HepG2 (cell line): Measurements from ENCODE around the gene CCDC177. TPM values are rescaled to one million over a fixed set of nuclear protein-coding genes. Genes with fewer than 3 reads are reported as not detected.

ENCODE experiments used
- MAZ ChIP-seq, 2 experiments: sonication (generic) in 1 of 2; formaldehyde crosslinking in 1 of 2; IDR thresholded peaks; 2 replicates each; pipeline versions ENCODE4 v1.5.0 to v1.6.1; 2012 to 2020; ENCODE audit warnings: low read depth in 2 of 2, mild to moderate bottlenecking in 2 of 2, borderline replicate concordance in 1 of 2, improper control_type of control experiment in 1 of 2, low read length in 1 of 2, missing genetic modification reagents in 1 of 2, moderate library complexity in 1 of 2
- POGK ChIP-seq: sonication (generic); formaldehyde crosslinking; conservative IDR thresholded peaks from 2 replicates; pipeline ENCODE4 v1.8.0; 2022; ENCODE audit warnings: mild to moderate bottlenecking, moderate library complexity, missing genetic modification reagents
- PTBP1 ChIP-seq: fragments of 200-400 bp; formaldehyde crosslinking; IDR thresholded peaks from 2 replicates; pipeline ENCODE4 v1.6.1; 2018; ENCODE audit warnings: low read length, low read depth; ENCODE audit not compliant: poor library complexity, severe bottlenecking
- RELA ChIP-seq: sonication (generic); formaldehyde crosslinking; IDR thresholded peaks from 2 replicates; pipeline ENCODE4 v1.4.0; 2020; ENCODE audit warnings: missing genetic modification reagents
- ZNF350 ChIP-seq: sonication (generic); formaldehyde crosslinking; IDR thresholded peaks from 2 replicates; pipeline ENCODE4 v1.4.0; 2020; ENCODE audit warnings: mild to moderate bottlenecking, low read depth, missing genetic modification reagents, borderline replicate concordance
- polyA plus RNA-seq, 8 experiments: library from polyadenylated mRNA; depleted of rRNA in 3 of 8; stranded (reverse) in 7 of 8; unstranded in 1 of 8; fragments of >200 nt; fragmentation: Illumina TruSeq in 4 of 8; extraction: Trizol in 4 of 8; gene quantifications; 2 replicates each; pipeline versions ENCODE4 v1.2.1 to v1.2.3, GENCODE V29; 2011 to 2016; ENCODE audit warnings: low read depth in 4 of 8, missing spikeins in 1 of 8, mixed read lengths in 1 of 8; ENCODE audit not compliant: insufficient read depth in 1 of 8
- total RNA-seq, 5 experiments: library from RNA; depleted of rRNA; stranded (reverse); fragments of >200 nt; fragmentation: Illumina TruSeq; extraction: Trizol; gene quantifications; 2 replicates each; pipeline ENCODE4 v1.2.3, GENCODE V29; 2016; ENCODE audit warnings: low read depth in 1 of 5
- TF ChIP-seq, protein P1 (sequence below): IDR thresholded peaks from 2 replicates; pipeline ENCODE4 v1.6.1; 2012; ENCODE audit warnings: low read length, improper control_type of control experiment
- TF ChIP-seq, protein P2 (sequence below): sonication (generic); formaldehyde crosslinking; IDR thresholded peaks from 2 replicates; pipeline ENCODE4 v1.4.0; 2020; ENCODE audit warnings: missing genetic modification reagents
- TF ChIP-seq, protein P3 (sequence below): sonication (generic); formaldehyde crosslinking; IDR thresholded peaks from 2 replicates; pipeline ENCODE4 v1.4.0; 2020; ENCODE audit warnings: missing genetic modification reagents
- TF ChIP-seq, protein P4 (sequence below): sonication (generic); formaldehyde crosslinking; IDR thresholded peaks from 2 replicates; pipeline ENCODE4 v1.8.1; 2023; ENCODE audit warnings: mild to moderate bottlenecking, moderate library complexity, missing genetic modification reagents
- TF ChIP-seq, protein P5 (sequence below): fragments of 450-650 bp; IDR thresholded peaks from 2 replicates; pipeline ENCODE4 v1.6.1; 2016

CCDC177 gene
- total and polyA plus RNA-seq, 2 of the 13 experiments (the other 11 are each of a cell fraction or from before 2014, with no cell fraction given): not detected

DNA sequence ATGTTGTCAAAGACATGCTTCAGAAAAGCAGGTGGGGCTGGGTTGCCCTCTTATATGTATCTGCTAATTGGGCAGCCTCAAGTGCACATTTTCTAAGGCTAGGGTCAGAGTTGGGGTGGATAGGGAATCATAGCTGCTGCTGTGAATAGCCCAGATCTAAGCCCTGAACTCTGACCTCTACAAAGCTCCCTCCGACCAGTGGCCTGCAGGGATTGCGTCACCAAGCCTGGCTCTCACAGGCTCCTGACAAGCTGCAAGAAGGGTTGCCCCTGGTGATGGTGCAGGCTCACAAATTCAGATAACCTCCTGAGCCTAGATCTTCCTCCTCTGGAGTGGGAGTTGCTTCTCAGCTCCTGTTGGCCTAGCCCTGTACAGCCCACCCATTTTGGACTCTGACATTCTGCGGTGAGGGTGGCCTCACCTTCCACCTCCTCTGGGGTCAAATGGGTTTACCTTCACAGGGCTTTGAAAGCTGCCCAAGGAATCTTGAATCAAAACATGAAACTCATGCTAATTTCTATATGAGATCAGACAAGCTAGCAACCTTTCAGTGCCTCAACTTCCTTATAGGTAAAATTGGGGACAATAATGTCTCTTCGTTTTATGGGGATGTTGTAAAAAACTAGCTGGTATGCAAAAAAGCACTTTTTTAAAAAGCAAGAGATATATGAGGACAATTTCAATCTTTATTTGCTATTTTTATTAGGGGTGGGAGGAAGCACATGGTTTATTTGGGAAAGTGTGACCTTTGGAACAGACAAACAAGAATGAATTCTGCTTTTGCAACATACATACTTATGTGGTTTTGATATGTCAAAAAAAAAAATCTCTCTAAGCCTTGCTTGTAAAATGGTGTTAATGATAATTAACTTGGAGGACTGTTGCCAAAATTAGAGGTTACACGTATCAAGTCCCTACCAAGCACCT lies 31.9 kb upstream of the CCDC177 start (continued):
- TF ChIP-seq, protein P1, sequence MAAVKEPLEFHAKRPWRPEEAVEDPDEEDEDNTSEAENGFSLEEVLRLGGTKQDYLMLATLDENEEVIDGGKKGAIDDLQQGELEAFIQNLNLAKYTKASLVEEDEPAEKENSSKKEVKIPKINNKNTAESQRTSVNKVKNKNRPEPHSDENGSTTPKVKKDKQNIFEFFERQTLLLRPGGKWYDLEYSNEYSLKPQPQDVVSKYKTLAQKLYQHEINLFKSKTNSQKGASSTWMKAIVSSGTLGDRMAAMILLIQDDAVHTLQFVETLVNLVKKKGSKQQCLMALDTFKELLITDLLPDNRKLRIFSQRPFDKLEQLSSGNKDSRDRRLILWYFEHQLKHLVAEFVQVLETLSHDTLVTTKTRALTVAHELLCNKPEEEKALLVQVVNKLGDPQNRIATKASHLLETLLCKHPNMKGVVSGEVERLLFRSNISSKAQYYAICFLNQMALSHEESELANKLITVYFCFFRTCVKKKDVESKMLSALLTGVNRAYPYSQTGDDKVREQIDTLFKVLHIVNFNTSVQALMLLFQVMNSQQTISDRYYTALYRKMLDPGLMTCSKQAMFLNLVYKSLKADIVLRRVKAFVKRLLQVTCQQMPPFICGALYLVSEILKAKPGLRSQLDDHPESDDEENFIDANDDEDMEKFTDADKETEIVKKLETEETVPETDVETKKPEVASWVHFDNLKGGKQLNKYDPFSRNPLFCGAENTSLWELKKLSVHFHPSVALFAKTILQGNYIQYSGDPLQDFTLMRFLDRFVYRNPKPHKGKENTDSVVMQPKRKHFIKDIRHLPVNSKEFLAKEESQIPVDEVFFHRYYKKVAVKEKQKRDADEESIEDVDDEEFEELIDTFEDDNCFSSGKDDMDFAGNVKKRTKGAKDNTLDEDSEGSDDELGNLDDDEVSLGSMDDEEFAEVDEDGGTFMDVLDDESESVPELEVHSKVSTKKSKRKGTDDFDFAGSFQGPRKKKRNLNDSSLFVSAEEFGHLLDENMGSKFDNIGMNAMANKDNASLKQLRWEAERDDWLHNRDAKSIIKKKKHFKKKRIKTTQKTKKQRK: no peak
- TF ChIP-seq PTBP1 (no peak), POGK (CRISPR knock-in tag) (no peak), MAZ (IDR thresholded peaks at IDR 0.05; ENCODE audit: borderline replicate concordance, low read depth, low read length) (no peak), MAZ (CRISPR knock-in tag; IDR thresholded peaks at IDR 0.05; ENCODE audit: low read depth) (no peak), ZNF350 (CRISPR knock-in tag) (no peak), RELA (CRISPR knock-in tag) (0 out of 2 replicates have a peak, but pooled peaks have one; percentile 59)
- TF ChIP-seq, protein P2, sequence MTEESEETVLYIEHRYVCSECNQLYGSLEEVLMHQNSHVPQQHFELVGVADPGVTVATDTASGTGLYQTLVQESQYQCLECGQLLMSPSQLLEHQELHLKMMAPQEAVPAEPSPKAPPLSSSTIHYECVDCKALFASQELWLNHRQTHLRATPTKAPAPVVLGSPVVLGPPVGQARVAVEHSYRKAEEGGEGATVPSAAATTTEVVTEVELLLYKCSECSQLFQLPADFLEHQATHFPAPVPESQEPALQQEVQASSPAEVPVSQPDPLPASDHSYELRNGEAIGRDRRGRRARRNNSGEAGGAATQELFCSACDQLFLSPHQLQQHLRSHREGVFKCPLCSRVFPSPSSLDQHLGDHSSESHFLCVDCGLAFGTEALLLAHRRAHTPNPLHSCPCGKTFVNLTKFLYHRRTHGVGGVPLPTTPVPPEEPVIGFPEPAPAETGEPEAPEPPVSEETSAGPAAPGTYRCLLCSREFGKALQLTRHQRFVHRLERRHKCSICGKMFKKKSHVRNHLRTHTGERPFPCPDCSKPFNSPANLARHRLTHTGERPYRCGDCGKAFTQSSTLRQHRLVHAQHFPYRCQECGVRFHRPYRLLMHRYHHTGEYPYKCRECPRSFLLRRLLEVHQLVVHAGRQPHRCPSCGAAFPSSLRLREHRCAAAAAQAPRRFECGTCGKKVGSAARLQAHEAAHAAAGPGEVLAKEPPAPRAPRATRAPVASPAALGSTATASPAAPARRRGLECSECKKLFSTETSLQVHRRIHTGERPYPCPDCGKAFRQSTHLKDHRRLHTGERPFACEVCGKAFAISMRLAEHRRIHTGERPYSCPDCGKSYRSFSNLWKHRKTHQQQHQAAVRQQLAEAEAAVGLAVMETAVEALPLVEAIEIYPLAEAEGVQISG (CRISPR knock-in tag): 0 out of 2 replicates have a peak, but pooled peaks have one; percentile 26
- TF ChIP-seq, protein P3, sequence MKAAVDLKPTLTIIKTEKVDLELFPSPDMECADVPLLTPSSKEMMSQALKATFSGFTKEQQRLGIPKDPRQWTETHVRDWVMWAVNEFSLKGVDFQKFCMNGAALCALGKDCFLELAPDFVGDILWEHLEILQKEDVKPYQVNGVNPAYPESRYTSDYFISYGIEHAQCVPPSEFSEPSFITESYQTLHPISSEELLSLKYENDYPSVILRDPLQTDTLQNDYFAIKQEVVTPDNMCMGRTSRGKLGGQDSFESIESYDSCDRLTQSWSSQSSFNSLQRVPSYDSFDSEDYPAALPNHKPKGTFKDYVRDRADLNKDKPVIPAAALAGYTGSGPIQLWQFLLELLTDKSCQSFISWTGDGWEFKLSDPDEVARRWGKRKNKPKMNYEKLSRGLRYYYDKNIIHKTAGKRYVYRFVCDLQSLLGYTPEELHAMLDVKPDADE (CRISPR knock-in tag): no peak
- TF ChIP-seq, protein P4, sequence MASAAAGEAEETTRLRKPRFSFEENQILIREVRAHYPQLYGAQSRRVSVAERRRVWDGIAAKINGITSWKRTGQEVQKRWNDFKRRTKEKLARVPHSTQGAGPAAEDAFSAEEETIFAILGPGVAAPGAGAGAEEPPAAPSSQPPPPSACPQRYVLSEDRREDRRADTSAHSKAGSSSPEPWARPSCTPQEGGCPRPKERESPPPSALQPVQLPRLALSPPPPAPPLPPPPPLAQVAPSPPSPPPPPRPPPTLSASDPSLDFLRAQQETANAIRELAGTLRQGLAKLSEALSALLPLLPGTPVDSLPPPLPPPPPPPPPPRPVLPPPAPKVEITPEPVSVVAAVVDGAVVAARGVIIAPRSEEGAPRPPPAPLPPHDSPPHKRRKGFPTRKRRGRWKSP (CRISPR knock-in tag): no peak
- TF ChIP-seq, protein P5, sequence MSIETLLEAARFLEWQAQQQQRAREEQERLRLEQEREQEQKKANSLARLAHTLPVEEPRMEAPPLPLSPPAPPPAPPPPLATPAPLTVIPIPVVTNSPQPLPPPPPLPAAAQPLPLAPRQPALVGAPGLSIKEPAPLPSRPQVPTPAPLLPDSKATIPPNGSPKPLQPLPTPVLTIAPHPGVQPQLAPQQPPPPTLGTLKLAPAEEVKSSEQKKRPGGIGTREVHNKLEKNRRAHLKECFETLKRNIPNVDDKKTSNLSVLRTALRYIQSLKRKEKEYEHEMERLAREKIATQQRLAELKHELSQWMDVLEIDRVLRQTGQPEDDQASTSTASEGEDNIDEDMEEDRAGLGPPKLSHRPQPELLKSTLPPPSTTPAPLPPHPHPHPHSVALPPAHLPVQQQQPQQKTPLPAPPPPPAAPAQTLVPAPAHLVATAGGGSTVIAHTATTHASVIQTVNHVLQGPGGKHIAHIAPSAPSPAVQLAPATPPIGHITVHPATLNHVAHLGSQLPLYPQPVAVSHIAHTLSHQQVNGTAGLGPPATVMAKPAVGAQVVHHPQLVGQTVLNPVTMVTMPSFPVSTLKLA: no peak
